KMS-11 (cell line): ENCODE measurements around the gene AP2M1.

Source experiments
- H2AFZ ChIP-seq: fragments of 200-600 bp; sonication (generic); 2 replicates; pipeline ENCODE4 v1.6.1; 2016; ENCODE audit warnings: antibody characterized with exemption, mixed run types, low read depth
- H3K27ac ChIP-seq: fragments of 200-600 bp; sonication (generic); 2 replicates; pipeline ENCODE4 v1.6.1; 2016; ENCODE audit warnings: mild to moderate bottlenecking, mixed run types
- H3K27me3 ChIP-seq: fragments of 200-600 bp; sonication (generic); 2 replicates; pipeline ENCODE4 v1.6.1; 2017; ENCODE audit warnings: mild to moderate bottlenecking, low read depth, mixed run types, moderate library complexity; ENCODE audit not compliant: insufficient read depth
- H3K36me3 ChIP-seq: fragments of 200-600 bp; sonication (generic); 2 replicates; pipeline ENCODE4 v1.6.1; 2017; ENCODE audit warnings: mild to moderate bottlenecking, mixed run types; ENCODE audit not compliant: insufficient read depth
- H3K4me1 ChIP-seq: fragments of 200-600 bp; sonication (generic); 2 replicates; pipeline ENCODE4 v1.6.1; 2016; ENCODE audit warnings: mild to moderate bottlenecking, low read depth, mixed run types; ENCODE audit not compliant: poor library complexity, severe bottlenecking
- H3K4me2 ChIP-seq: fragments of 200-600 bp; sonication (generic); 2 replicates; pipeline ENCODE4 v1.7.0; 2016; ENCODE audit warnings: mild to moderate bottlenecking, mixed run types
- H3K4me3 ChIP-seq: fragments of 200-600 bp; sonication (generic); IDR thresholded peaks from 2 replicates; pipeline ENCODE4 v1.6.1; 2017; ENCODE audit warnings: low read depth, low read length, mixed read lengths; ENCODE audit not compliant: insufficient read depth
- H3K79me2 ChIP-seq: fragments of 200-600 bp; sonication (generic); 2 replicates; pipeline ENCODE4 v1.6.1; 2016; ENCODE audit warnings: low read depth, mixed run types; ENCODE audit not compliant: insufficient read depth
- H3K9ac ChIP-seq: fragments of 200-600 bp; sonication (generic); 2 replicates; pipeline ENCODE4 v1.6.1; 2016; ENCODE audit warnings: mild to moderate bottlenecking, mixed run types
- H4K20me1 ChIP-seq: fragments of 200-600 bp; sonication (generic); 2 replicates; pipeline ENCODE4 v1.6.1; 2016; ENCODE audit warnings: mild to moderate bottlenecking, mixed run types; ENCODE audit not compliant: insufficient read depth
- CTCF ChIP-seq: fragments of 200-600 bp; sonication (generic); conservative IDR thresholded peaks from 2 replicates; pipeline ENCODE4 v1.6.1; 2017; ENCODE audit warnings: low read depth, mild to moderate bottlenecking, antibody characterized with exemption, low read length, moderate library complexity, mixed read lengths

AP2M1 gene

DNA sequence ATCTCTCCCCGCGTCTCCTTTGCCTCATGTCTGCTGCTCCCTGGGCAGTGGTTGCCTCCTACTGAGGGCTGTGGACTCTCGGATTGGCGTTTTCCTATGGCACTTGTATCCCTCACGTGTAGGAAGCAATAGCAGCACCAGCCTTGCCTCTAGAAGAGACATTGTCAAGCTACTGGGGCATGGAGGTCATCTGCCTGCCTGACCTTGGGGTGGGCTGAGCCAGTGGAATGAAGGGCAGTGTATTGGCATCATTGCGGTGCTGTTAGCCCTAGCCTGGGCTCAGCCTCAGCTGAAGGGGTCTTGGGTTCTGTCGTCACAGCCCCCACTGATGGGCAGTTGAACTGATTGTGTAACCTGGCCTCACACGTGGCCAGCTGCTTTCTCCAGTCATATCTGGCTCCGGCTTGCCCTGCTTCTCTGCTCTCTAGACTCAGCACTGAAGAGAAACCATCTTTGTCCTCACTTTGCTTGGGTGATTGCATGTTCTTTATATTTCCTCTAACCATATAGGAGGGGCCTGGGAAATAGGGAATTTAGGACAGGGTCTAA lies 19.4 kb downstream of the AP2M1 start:
- Histone ChIP-seq H2AFZ (no peak overlapping the region), H3K4me2 (no peak overlapping the region), H4K20me1 (no peaks in the 10 kb centered on the region; the same call in 1 of the 2 replicates), H3K27me3 (no peaks in the 10 kb centered on the region), H3K9ac (no peak overlapping the region), H3K4me3 (no peak overlapping the region), H3K79me2 (peaks cover 1% of the 10 kb centered on the region; the same call in 1 of the 2 replicates), H3K4me1 (no peaks in the 10 kb centered on the region), H3K27ac (no peak overlapping the region), H3K36me3 (peaks cover 18% of the 10 kb centered on the region; the same call in 1 of the 2 replicates)
- TF ChIP-seq CTCF, result no peak

DNA sequence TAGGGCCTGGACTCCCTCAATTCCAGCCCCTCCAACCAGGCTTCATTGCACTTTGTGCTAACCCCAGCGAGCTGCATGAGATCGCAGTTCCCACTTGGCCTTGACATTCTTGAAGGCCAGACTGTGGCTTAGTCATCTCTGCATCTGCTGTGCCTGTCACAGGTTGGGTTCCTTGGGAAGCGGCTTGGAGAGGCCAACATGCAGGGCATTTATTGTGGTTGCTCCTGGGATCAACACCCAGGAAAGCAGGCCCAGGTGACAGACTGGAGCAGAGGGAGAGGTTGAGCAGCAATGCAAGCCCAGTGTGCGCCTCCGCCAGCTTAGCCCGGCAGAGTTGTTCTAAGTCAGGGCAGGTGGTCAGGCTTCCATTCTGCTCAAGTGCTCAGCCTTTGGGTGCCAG lies 21.9 kb downstream of the AP2M1 start:
- H3K27ac ChIP-seq, result no peak overlapping the region
- peaks cover 5% of the 10 kb centered on the region; the same call in 1 of the 2 replicates for H3K36me3 ChIP-seq
- H3K79me2 ChIP-seq, result no peaks in the 10 kb centered on the region
- no peaks in the 10 kb centered on the region for H3K4me1 ChIP-seq
- H4K20me1 ChIP-seq, result no peaks in the 10 kb centered on the region
- H2AFZ ChIP-seq, result no peak overlapping the region
- TF ChIP-seq CTCF, result no peak
- no peaks in the 10 kb centered on the region for H3K27me3 ChIP-seq
- H3K9ac ChIP-seq, result no peak overlapping the region
- H3K4me2 ChIP-seq, result no peak overlapping the region
- no peak overlapping the region for H3K4me3 ChIP-seq

GRCh38 chr3:184198509-184198908 lies 23.9 kb downstream of the AP2M1 start:
- no peak overlapping the region for H2AFZ ChIP-seq
- no peak overlapping the region for H3K4me2 ChIP-seq
- no peak overlapping the region for H3K27ac ChIP-seq
- no peaks in the 10 kb centered on the region for H3K27me3 ChIP-seq
- H3K4me3 ChIP-seq, result no peak overlapping the region
- H3K79me2 ChIP-seq, result no peaks in the 10 kb centered on the region
- H3K36me3 ChIP-seq, result no peaks in the 10 kb centered on the region; the same call in 1 of the 2 replicates
- no peak for TF ChIP-seq CTCF
- no peak overlapping the region for H3K9ac ChIP-seq
- H4K20me1 ChIP-seq, result no peaks in the 10 kb centered on the region
- no peaks in the 10 kb centered on the region for H3K4me1 ChIP-seq

- H3K4me3 ChIP-seq, result no peak overlapping the region
- TF ChIP-seq CTCF, result no peak
- no peaks in the 10 kb centered on the region for H3K36me3 ChIP-seq
- H3K9ac ChIP-seq, result no peak overlapping the region
- H2AFZ ChIP-seq, result no peak overlapping the region
- no peaks in the 10 kb centered on the region for H3K4me1 ChIP-seq
- H3K79me2 ChIP-seq, result no peaks in the 10 kb centered on the region
- no peaks in the 10 kb centered on the region for H3K27me3 ChIP-seq
- H3K4me2 ChIP-seq, result no peak overlapping the region
- H4K20me1 ChIP-seq, result no peaks in the 10 kb centered on the region
- H3K27ac ChIP-seq, result no peak overlapping the region
Measured at GRCh38 chr3:184200825-184201224, 26.2 kb downstream of the AP2M1 start.
